RKO (cell line): Measurements from ENCODE around the gene UBQLN1.

Experiments
- DNase-seq: peaks from one replicate; pipeline ENCODE4 v3.0.0-alpha.2; 2016; ENCODE audit warnings: low spot score

The UBQLN1 gene

GRCh38 chr9:83688921-83689320, 18.8 kb downstream of the UBQLN1 start:
- DNase-seq: no peak

GRCh38 chr9:83681490-83681889, 26.3 kb downstream of the UBQLN1 start:
- DNase-seq: no peak

- no peak for DNase-seq
Observed at GRCh38 chr9:83680233-83680632, 27.5 kb downstream of the UBQLN1 start.

DNA sequence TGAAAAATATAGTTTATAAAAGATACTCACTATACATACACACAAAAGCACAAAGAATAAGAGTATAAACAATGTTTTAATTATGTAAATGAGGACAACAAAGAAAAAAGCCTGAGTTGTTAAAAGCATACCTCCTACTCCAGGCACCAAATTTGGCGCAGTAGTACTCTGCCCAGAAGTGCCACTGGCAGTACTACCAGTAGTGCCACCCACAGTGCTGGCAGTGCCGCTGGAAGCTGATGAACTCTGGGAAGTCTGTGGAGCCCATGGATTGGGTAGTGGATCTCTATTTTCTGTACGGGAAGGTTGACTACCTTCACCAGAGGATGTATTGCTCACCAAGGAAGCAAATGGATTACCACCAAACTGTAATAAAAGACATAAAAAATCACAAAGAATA, 30.2 kb downstream of the UBQLN1 start:
- DNase-seq: no peak

- DNase-seq: no peak
Observed at GRCh38 chr9:83675466-83675865, 32.3 kb downstream of the UBQLN1 start.

DNA sequence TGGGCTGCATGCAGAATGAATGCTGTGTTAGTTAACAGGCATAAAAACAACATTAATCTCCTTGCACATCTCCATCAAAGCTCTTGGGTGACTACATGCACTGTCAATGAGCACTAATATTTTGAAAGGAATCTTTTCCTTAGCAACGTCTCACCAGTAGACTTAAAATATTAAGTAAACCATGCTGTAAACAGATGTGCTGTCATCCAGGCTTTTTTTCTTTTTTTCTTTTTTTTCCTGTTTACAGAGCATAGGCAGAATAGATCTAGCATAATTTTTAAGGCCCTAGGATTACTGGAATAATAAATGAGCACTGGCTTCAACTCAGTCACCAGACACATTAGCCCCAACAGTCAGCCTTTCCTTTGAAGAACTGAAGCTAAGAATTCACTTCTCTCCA, 36.3 kb downstream of the UBQLN1 start:
- no peak for DNase-seq

GRCh38 chr9:83670381-83670780, 37.4 kb downstream of the UBQLN1 start:
- DNase-seq: no peak

- no peak for DNase-seq
Observed at GRCh38 chr9:83669067-83669466, 38.7 kb downstream of the UBQLN1 start.

- no peak for DNase-seq
Observed at GRCh38 chr9:83665580-83666200, 42.1 kb downstream of the UBQLN1 start.

DNA sequence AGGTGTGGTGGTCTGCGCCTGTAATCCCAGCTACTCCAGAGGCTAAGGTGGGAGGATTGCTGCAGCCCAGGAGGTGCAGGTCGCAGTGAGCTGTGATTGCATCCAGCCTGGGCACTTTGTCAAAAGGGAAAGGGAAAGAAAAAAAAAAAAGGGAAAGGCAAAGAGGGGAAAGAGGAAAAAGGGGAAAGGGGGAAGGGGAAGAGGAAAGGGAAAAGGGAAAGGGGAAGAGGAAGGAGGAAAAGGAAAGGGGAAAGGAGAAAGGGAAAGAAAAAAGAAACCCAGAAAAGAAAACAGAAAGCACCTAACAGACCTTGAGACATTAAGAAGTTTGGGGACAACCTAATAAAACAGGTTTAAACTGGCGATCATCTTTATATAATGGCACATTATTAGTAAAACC, 44.8 kb downstream of the UBQLN1 start:
- DNase-seq: no peak

DNA sequence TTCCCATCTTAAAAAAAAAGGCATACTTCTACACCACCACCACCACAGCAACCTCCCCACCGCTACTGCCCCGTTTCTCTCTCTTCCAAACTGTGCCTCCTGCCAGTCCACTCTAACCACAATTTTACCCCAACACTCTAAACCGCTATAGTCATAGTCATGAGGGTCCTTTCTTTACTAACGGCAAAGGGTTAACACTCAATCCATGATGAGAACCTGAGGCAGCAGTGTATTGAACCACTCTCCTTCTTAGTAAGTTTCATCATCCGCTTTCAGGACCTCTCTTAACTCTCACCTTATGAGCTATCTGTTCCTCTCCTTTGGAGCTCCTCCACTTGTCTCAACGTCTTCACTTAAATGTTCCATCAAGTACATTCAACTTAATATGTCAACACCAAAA, 50.8 kb downstream of the UBQLN1 start:
- DNase-seq: no peak

DNA sequence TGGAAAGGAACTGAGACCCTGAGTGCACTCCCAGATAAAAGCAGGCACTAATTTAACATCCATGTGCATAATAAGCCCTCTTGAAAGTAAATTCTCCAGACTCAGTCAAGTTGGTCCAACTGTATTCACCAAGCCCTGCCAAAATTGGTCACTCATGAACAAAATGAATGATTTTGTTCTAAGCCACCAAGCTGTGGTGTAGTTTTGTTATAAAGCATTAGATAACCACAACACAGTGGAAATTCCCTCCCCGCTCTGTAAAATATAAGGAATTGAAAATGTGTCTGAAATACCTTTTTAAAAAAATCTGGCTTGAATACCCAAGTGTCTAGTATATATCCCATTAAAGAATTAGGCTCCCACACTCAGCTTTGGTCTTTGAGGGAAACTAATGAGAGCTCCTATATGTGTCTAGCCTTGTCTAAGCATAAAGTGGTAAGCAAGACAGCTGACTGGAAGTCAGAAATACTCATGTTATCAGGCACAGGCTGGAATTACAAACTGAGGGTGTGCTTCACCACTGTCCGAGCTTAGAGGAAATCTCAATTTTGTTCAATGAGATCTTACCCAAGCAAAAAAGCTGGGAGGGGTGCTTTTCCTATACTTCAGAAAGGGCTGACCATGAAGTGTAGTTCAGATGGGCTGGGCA, 51.6 kb downstream of the UBQLN1 start:
- no peak for DNase-seq

GRCh38 chr9:83655433-83655832, 52.3 kb downstream of the UBQLN1 start:
- no peak for DNase-seq

- no peak for DNase-seq
Observed at GRCh38 chr9:83652433-83652832, 55.3 kb downstream of the UBQLN1 start.

DNA sequence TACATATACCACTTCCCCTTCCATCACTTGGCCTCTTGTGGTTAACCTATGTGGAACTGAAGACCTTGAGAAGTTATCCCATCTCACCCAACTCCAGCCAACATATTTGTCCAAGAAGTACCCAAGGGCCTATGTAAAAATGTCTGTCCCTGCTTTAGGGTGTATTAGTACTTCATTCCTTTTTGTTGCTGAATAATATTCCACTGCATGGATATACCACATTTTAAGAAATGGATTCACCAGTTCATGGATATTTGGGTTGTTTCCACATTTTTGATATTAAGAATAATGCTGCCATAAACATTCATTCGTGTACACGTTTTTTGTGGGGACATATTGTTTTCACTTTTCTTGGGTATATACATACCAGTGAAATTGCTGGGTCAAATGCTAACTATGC, 56.2 kb downstream of the UBQLN1 start:
- no peak for DNase-seq

DNA sequence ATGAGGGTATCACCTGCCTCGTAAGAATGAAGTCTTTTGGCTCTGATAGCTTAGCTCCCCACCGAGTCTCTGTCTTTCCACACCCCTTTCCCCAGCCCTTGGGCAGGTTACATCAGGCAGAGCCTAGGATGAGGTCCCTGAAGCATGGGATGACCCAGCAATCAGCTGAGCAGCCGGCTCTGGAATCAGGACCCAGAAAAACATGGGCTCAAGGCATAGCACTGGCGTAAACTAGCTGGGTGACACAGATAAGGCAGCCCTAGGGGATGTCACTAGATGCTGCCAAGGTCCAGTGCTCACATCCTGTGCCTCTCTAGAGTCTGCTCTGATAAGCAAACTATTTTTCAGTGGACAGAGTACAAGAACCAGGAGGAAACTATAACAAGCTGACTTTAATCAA, 58.2 kb downstream of the UBQLN1 start:
- DNase-seq: no peak

GRCh38 chr9:83649080-83649479, 58.7 kb downstream of the UBQLN1 start:
- DNase-seq: peak; percentile 54

- DNase-seq: no peak
Observed at GRCh38 chr9:83646500-83647239, 61.1 kb downstream of the UBQLN1 start.

GRCh38 chr9:83642793-83643192, 65.0 kb downstream of the UBQLN1 start:
- DNase-seq: no peak

DNA sequence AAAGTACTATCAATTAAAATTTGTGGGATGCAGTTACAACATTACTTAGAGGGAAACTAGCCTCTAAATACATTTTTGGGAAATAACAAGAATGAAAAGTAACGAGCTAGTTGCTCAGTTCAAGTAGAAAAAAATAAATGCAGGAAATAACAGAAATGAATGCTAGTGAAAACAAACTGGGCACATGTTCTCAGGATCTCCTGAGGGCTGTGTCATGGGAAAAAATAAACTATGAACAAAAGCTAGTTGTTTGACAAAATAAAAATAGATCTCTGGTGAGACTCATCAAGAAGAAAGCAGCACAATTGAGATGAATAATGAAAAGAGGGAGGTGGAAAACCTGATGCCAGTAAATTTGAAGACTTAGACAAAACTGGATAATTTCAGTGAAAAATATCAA, 68.5 kb downstream of the UBQLN1 start:
- DNase-seq: no peak

- DNase-seq: no peak
Observed at GRCh38 chr9:83637389-83637788, 70.4 kb downstream of the UBQLN1 start.

DNA sequence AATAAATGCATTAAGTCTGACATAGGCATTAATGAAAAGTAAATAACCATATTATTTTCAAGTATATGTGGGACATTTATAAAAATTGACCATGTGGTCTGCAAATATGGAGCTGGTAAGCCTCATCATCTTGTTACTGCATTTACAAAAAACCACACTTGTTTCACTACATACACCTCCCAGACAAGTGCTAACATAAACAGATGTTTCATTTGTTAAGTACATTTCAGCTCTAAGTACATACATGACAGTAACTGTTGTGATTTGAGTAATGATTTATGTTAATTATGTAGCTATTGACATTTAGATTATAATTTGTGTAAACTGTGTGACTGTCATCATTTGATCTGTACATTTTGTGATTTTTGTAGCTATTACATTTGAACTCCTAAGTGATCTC, 70.9 kb downstream of the UBQLN1 start:
- no peak for DNase-seq

GRCh38 chr9:83633676-83634075, 74.1 kb downstream of the UBQLN1 start:
- DNase-seq: no peak

DNA sequence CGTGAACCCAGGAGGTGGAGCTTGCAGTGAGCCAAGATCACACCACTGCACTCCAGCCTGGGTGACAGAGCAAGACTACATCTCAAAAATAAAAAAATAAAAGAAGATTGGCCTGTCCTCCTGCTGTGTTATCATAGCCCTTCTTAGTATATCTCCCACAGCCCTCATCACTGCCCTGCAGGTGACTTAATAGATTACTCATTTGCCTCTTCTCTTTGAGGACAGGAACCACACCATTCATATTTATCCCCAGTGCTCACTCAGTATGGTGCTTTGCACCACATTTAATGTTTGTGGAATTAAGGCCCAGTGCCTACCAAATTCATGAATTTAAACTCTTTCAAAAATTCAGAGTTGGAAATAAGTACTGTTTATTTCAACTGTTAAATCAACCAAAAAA, 74.5 kb downstream of the UBQLN1 start:
- DNase-seq: no peak
